SHP77 treated with DMSO at 0.1 percent for 48 hours (cell line): ENCODE measurements around the gene ZNF385B.
"Not testable (repeated sequence)": the region's sequence is repeated elsewhere in the genome, so short reads cannot be mapped to it uniquely, and the experiment has no call there.

Source experiments
- DNase-seq: peaks from one replicate; lab custom pipeline; 2025; lab: John Stamatoyannopoulos, UW

ZNF385B gene

DNA sequence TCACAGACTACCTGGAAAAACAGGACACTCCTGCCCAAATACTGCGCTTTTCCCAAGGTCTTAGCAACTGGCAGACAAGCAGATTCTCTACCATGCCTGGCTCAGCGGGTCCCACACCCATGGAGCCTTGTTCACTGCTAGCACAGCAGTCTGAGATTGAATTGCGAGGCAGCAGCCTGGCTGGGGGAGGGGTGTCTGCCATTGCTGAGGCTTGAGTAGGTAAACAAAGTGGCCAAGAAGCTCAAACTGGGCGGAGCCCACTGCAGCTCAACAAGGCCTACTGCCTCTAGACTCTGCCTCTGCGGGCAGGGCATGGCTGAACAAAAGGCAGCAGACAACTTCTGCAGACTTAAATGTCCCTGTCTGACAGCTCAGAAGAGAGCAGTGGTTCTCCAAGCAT is 231.6 kb downstream of the ZNF385B start:
- DNase-seq = not testable (repeated sequence)

- no peak for DNase-seq
These were observed 235.2 kb downstream of the ZNF385B start for GRCh38 chr2:179626261-179626660.

DNA sequence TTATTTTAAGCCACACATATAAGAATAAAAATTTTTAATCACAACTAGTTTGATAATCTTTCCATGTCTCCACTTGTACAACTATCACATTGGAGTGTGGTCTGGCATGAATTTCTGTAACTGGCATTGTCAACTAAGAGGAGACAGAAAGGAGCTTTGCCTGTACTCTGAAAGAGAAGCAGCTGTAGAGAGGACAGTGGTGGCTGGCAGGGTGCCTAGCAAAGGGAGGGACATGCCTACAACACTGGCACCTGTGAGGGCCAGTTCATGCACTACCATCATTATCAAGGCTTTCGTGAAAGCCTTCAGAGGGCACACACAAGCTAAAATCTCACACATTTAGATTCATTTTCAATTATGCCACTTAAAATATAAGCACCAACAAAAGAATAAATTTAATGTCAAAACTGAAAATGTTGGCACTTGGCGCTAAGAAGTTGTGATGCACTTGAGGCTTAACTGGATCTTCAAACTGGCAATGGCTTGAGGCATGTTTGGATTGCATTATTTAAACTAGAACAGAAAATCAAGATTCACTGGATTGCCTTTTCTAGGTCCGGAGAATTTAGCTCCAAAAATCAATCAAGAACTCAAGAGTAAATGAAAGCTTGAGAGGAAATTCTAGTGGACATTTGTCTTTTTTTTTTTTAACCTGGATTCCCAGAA is 238.6 kb downstream of the ZNF385B start:
- no peak for DNase-seq

DNA sequence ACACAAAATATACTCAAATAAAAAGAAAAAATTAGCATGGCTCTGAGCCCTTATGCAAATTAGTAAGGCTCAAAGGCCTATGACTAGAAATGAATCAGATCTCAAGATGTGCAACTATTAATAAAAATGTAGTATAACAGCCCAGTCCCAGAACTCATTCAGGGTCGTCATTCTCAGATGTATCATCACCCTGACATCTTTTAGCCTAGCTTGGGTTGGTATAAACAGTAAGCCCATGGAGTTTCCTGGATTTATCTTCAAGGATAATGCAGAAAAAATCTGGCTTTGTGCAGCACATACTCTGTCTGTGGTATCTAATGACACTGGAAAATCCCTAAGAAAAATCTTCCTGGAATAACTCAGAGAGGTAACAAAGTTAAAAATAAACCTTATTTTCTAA is 239.3 kb downstream of the ZNF385B start:
- DNase-seq = no peak

DNA sequence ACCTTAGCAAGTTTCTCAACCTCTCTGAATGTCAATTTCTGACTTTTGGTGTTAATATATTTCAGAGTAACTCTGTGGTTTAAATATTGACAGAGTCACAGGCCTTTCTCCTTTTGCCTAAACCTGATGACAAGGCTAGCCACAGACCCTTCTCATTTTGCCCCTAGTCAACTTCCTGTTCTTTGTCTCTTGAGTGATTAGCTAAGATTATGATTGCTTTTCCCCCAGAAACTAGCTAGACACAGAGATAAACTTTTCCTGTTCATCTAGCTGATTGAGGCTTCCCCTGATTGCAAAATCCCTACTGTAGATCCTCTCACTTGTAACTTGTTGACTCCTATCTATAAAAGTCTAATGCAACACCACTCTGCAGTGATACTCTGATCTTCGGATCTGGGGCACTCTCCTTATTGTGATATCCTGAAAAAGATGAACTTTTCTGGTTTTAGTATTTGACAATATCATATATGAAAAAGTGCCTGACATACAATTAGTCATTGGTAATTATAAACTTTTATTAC is 241.4 kb downstream of the ZNF385B start:
- no peak for DNase-seq

GRCh38 chr2:179614121-179614520 is 247.3 kb downstream of the ZNF385B start:
- DNase-seq = no peak

GRCh38 chr2:179613701-179614100 is 247.7 kb downstream of the ZNF385B start:
- no peak for DNase-seq

DNA sequence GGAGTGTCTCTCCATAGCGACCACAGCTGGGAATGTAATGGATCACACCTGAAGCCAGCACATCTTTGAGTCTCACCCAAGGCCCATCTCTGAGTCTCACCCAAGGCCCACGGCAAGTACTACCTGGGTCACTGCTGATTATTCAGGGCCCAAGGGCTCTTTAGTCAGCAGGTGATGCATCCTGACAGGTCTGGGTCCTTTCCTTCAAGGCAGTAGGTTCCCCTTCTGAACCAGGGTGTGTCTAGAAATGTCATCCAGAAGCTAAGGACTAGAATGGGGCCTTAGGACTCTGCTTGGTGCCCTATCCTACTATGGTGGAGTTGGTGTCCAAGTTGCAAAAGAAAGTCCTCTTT is 248.1 kb downstream of the ZNF385B start:
- no peak for DNase-seq

DNA sequence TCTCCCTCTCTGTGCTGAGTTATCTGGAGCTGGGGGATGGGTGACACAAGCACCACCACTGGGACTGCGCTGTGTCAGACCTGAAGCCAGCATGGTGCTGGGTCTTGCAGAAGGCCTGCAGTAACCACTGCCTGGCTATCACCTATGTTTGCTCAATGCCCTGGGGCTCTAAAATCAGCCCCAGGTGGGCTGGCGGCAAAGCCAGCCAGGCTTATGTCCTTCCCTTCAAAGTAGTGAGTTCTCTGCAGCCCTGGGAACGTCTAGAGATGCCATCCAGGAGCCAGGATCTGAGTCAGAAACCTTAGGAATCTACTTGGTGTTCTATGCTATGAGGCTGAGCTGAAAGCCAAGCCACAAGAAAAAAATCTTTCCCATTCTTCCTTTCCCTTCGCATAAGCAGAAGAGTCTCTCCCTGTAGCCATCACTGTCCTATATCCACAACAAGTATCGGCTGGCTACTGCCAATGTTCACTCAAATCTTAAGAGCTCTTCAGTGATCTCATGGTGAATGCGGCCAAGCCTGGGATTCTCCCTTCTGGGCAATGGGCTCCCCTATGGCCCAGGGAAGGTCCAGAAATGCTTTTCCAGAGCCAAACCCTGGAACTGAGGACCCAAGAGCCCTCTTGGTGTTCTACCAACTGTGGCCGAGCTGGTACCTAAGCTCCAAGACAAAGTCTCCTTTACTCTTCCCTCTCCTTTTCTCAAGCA is 248.7 kb downstream of the ZNF385B start:
- DNase-seq = no peak

GRCh38 chr2:179612108-179612507 is 249.3 kb downstream of the ZNF385B start:
- no peak for DNase-seq

DNA sequence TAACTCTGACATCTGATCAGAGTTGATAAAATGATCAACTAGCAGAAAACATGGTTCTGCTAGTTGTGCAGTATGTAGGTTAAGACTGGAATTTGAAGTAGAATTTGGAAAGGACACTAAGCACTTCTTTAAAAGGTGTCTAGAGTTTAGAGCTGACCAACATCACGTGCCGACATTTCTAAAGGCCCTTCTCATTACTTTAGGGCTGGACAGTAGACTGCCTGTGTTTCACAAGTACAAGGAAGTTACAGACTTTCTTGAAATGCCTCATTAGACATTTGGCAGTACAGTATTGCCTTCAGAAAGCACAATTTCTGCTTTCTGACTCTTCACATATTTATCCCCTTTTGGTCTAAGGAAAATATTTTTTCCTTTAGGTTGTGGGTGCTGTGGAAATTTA is 255.3 kb downstream of the ZNF385B start:
- DNase-seq = no peak

GRCh38 chr2:179605341-179605740 is 256.1 kb downstream of the ZNF385B start:
- no peak for DNase-seq

DNA sequence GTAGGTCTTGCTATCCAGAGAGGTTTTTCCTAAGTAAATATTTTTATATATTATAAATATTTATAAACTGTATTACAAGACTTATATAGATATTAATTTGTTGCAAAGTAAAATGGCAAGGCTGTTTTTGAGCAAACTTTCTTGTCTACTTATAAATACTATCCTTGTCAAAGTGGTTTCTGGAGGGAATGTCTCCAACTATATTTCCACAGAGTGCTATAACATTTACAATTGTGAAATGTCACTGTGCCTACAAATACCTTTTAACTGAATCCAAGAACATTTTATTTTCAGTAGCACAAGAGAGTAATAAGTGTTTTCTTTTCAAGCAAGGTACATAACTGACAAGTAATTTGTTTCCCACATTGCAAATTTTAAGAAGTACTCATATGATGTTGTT is 256.8 kb downstream of the ZNF385B start:
- DNase-seq = no peak

DNA sequence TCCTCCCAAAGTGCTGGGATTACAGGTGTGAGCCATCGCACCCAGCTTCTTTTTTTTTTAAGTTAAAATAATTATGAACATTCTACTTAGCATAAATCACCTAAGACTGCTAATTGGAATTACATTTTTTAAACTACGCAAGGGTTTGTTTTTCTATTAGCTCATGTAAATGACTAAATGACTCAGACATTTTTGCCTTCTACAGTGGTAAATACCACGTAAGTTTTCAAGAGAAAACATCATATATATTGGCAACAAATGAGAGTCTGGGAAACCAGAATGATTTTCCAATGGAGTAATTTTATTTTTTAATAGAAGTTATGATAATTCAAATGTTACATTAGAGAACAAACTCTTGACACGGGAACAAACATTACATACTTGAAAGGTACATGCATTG is 259.0 kb downstream of the ZNF385B start:
- no peak for DNase-seq

- DNase-seq = no peak
These were observed 265.4 kb downstream of the ZNF385B start for GRCh38 chr2:179596018-179596417.

DNA sequence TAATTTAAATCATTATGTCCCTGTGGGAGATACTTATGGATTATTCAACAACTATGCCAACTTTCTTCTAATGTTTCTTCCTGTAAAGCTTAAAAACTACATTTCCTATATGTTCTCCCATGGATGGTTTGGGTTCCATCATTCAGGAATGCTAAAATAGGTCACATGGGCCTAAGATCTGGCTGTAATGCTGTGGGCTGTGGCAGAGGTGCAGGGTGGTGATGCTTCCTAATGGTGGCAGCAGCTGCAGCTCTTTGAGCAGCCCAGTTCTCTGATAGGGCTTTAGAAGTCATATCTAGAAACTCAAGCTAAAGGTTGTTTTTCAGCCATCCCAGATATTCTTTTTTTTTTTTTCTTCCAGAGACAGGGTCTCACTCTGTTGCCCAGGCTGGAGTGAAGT is 266.1 kb downstream of the ZNF385B start:
- no peak for DNase-seq

DNA sequence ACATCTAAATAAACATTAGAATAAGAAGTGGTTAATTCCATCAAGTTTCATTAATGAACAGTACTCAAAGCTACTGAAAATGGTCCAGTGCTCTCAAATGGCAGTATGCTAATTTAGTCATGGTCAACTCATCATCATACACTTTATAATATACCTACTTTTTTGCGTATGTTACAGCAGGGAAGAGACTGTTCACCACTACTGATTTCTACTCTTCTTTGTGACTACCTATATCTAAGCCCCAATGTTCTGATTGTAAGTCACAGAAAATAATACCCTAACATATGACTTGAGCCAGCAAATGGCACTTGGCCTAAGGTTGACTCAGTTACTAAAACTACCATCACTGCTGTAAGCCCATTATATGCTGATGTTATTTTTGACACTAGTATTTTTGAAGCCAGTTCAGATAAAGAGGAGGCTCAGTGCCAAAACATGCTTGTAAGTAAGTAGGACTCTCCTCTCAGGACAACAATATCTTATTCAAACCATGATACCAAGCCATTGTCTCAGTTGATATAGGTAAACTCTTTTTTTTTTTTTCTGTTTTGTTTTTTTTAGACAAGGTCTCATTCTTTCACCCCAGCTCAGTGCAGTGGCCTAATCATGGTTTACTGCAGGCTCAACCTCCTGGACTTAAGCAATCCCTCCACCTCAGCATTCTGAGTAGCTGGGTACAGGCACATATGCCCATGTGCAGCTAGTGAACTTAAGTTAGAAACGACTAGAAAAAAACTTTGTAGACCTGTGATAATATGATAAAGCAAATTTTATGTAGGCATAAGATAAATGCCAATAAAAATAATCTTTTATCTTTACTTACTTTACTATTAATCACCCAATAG is 266.9 kb downstream of the ZNF385B start:
- DNase-seq = no peak

- DNase-seq = no peak
These were observed 268.1 kb downstream of the ZNF385B start for GRCh38 chr2:179593323-179593722.

- no peak for DNase-seq
These were observed 269.1 kb downstream of the ZNF385B start for GRCh38 chr2:179592167-179592936.

DNA sequence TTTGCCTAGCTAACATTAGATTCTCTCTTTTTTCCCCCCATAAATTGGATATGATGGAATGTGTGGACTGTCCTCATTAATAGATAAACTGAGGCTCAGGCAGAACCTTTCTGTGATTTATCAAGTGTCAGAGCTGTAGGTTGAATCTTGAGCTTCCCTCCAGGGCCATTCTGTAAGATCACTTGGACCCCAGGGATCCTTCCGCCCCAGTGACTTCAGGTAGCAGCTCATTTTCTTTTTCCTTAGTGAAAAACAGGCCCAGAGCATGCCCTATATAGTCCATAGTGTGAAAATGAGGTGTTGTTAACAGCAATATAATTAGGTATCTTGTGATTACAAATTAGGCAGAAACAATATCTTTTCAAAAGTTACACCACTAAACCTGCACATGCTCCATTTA is 269.7 kb downstream of the ZNF385B start:
- DNase-seq = no peak

- DNase-seq = no peak
These were observed 272.8 kb downstream of the ZNF385B start for GRCh38 chr2:179588486-179589145.

DNA sequence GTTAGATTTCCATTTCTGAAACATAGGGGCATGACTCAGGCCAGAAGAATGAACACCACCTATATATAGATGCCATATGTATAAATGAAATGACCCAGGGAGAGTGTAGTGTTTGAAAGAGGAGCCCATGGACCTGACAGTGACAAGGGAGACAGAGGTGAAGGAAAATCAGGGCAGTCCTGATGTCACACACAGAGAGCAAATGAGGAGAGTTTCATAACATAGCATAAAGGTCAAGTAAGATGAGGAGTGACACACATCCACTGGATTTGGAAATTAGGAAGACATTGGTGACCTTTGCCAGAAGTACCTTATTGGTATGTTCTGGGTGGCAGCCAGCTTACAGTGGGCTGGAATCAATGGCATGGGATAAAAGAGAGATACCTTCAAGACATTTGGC is 276.7 kb downstream of the ZNF385B start:
- no peak for DNase-seq
